ENCODE results near the gene SLMAP. TPM values are rescaled to one million over a fixed set of nuclear protein-coding genes. Genes with fewer than 3 reads are reported as not detected.

Gene SLMAP
- total RNA-seq, 1 experiment from 2014 or later, result 49.2 TPM

DNA sequence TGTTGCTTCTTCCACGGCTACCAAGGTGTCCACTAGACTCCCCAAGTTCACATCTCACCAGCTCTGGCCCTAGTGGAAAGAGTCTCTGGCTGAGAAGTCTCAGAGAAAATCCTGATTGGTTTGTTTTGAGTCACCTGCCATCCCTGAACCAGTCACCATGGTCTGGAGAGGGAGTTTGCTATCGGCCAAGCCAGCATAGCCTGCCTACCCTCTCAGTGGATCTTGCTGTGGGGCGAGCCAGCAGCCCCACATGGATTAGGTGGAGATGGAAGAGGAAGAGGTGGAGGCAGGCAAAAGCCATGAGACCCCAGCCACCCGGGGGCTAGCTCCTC, 204.0 kb downstream of the SLMAP start:
- no peak overlapping the region for H3K4me3 ChIP-seq (ENCODE audit: low read depth in 2 of 2, low read length in 2 of 2)
- H3K36me3 ChIP-seq (ENCODE audit: control insufficient read depth, insufficient read depth, low read length), result no peaks in the 10 kb centered on the region
- in situ Hi-C loops (cut with HindIII; ENCODE audit: low pct_unique_long_range_greater_than_20kb, low sequenced_read_pairs), result no loop called here
- TF ChIP-seq, protein P1, sequence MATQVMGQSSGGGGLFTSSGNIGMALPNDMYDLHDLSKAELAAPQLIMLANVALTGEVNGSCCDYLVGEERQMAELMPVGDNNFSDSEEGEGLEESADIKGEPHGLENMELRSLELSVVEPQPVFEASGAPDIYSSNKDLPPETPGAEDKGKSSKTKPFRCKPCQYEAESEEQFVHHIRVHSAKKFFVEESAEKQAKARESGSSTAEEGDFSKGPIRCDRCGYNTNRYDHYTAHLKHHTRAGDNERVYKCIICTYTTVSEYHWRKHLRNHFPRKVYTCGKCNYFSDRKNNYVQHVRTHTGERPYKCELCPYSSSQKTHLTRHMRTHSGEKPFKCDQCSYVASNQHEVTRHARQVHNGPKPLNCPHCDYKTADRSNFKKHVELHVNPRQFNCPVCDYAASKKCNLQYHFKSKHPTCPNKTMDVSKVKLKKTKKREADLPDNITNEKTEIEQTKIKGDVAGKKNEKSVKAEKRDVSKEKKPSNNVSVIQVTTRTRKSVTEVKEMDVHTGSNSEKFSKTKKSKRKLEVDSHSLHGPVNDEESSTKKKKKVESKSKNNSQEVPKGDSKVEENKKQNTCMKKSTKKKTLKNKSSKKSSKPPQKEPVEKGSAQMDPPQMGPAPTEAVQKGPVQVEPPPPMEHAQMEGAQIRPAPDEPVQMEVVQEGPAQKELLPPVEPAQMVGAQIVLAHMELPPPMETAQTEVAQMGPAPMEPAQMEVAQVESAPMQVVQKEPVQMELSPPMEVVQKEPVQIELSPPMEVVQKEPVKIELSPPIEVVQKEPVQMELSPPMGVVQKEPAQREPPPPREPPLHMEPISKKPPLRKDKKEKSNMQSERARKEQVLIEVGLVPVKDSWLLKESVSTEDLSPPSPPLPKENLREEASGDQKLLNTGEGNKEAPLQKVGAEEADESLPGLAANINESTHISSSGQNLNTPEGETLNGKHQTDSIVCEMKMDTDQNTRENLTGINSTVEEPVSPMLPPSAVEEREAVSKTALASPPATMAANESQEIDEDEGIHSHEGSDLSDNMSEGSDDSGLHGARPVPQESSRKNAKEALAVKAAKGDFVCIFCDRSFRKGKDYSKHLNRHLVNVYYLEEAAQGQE (IDR thresholded peaks at IDR 0.05; ENCODE audit: insufficient read depth in 1 of 2, low read depth in 2 of 2, low read length in 1 of 2), result no peak
- TF ChIP-seq SIN3A (IDR thresholded peaks at IDR 0.05; ENCODE audit: borderline replicate concordance, insufficient read depth, low read depth, low read length) (no peak), TCF7L2 (IDR thresholded peaks at IDR 0.05; ENCODE audit: low read depth, low read length) (no peak)
- ATAC-seq (no peak), DNase-seq (ENCODE audit: low read depth, low spot score) (no peak)
- BruUV-seq (replicated peaks), result no TSS peak
- POLR2A ChIA-PET, result no interaction called here
- no peaks in the 10 kb centered on the region for H3K27me3 ChIP-seq (ENCODE audit: control insufficient read depth, insufficient read depth, low read length)
- no peaks in the 10 kb centered on the region for H3K4me1 ChIP-seq (ENCODE audit: control insufficient read depth, insufficient read depth, low read length)
- H3K9me3 ChIP-seq (ENCODE audit: control insufficient read depth, insufficient read depth, low read depth, low read length), result no peaks in the 10 kb centered on the region
- CTCF ChIA-PET, result interaction anchor here (0.5 kb wide), 1 partner anchor 16 kb away, joined by 4 read pairs; no protein-coding TSS in a partner anchor
- intact Hi-C loops (cut with micrococcal nuclease; ENCODE audit: unreplicated experiment), result no loop called here
- no peak overlapping the region; the same call in 1 of the 2 replicates for H3K27ac ChIP-seq (ENCODE audit: low read length)

DNA sequence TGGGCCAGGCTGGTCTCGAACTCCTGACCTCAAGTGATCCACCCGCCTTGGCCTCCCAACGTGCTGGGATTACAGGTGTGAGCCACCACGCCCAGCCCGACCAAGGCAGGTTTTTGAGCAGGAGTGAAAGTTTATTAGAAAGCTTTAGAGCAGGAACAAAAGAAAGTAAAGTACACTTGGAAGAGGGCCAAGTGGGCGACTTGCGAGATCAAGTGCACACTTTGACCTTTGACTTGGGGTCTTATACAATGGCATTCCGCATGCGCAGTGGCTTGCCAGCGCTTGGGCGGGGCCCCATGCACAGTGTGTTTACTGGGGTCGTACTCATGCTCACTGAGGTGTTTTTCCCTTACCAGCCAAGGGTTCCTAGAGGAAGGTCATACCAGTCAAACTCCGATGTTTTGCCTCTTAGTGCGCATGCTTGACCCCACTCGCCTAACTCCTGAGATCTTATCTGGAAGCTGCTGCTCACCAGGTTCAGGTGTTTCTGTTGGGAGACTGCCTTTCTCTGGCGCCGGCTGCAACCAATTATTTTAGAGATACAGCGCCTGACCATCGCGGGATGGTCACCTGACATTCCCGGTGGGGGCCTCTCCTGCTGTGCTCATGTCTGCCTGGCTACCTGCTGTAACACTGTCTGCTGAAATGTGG, 205.2 kb downstream of the SLMAP start:
- in situ Hi-C loops (cut with HindIII; ENCODE audit: low pct_unique_long_range_greater_than_20kb, low sequenced_read_pairs), result no loop called here
- no peak overlapping the region for H3K27ac ChIP-seq (ENCODE audit: low read length)
- TF ChIP-seq TCF7L2 (IDR thresholded peaks at IDR 0.05; ENCODE audit: low read depth, low read length) (no peak), POLR2AphosphoS5 (IDR thresholded peaks at IDR 0.05; ENCODE audit: low read depth, low read length) (no peak), SIN3A (IDR thresholded peaks at IDR 0.05; ENCODE audit: borderline replicate concordance, insufficient read depth, low read depth, low read length) (no peak)
- TF ChIP-seq, protein P2, sequence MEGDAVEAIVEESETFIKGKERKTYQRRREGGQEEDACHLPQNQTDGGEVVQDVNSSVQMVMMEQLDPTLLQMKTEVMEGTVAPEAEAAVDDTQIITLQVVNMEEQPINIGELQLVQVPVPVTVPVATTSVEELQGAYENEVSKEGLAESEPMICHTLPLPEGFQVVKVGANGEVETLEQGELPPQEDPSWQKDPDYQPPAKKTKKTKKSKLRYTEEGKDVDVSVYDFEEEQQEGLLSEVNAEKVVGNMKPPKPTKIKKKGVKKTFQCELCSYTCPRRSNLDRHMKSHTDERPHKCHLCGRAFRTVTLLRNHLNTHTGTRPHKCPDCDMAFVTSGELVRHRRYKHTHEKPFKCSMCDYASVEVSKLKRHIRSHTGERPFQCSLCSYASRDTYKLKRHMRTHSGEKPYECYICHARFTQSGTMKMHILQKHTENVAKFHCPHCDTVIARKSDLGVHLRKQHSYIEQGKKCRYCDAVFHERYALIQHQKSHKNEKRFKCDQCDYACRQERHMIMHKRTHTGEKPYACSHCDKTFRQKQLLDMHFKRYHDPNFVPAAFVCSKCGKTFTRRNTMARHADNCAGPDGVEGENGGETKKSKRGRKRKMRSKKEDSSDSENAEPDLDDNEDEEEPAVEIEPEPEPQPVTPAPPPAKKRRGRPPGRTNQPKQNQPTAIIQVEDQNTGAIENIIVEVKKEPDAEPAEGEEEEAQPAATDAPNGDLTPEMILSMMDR (IDR thresholded peaks at IDR 0.05), result no peak
- TF ChIP-seq, protein P1 (IDR thresholded peaks at IDR 0.05; ENCODE audit: insufficient read depth in 1 of 2, low read depth in 2 of 2, low read length in 1 of 2), result no peak
- no peaks in the 10 kb centered on the region for H3K36me3 ChIP-seq (ENCODE audit: control insufficient read depth, insufficient read depth, low read length)
- POLR2A ChIA-PET, result interaction anchor here (0.7 kb wide), 1 partner anchor 58 kb away, joined by 3 read pairs; no protein-coding TSS in a partner anchor
- no peak for DNase-seq (ENCODE audit: low read depth, low spot score)
- H3K4me3 ChIP-seq (ENCODE audit: low read depth in 2 of 2, low read length in 2 of 2), result no peak overlapping the region
- no peaks in the 10 kb centered on the region for H3K27me3 ChIP-seq (ENCODE audit: control insufficient read depth, insufficient read depth, low read length)
- no peaks in the 10 kb centered on the region for H3K9me3 ChIP-seq (ENCODE audit: control insufficient read depth, insufficient read depth, low read depth, low read length)
- BruUV-seq (replicated peaks), result no TSS peak
- H3K4me1 ChIP-seq (ENCODE audit: control insufficient read depth, insufficient read depth, low read length), result no peaks in the 10 kb centered on the region
- CTCF ChIA-PET, result no interaction called here
- intact Hi-C loops (cut with micrococcal nuclease; ENCODE audit: unreplicated experiment), result no loop called here
- peak; percentile 37 for ATAC-seq
